Hepatocyte (in vitro differentiated cells): Measurements from ENCODE around the gene FAM241B. TPM values are rescaled to one million over a fixed set of nuclear protein-coding genes. Genes with fewer than 3 reads are reported as not detected.

Experiments used
- DNase-seq: peaks from one replicate; pipeline ENCODE4 v3.0.0-alpha.2; 2016; ENCODE audit warnings: low spot score
- H2AFZ ChIP-seq: fragments of 200-600 bp; sonication (generic); 2 replicates; pipeline ENCODE4 v1.6.0; 2016; ENCODE audit warnings: antibody characterized with exemption, mild to moderate bottlenecking
- H3K27ac ChIP-seq: fragments of 200-600 bp; sonication (generic); 2 replicates; pipeline ENCODE4 v1.5.1; 2016; ENCODE audit warnings: mild to moderate bottlenecking
- H3K27me3 ChIP-seq: fragments of 200-600 bp; sonication (generic); 2 replicates; pipeline ENCODE4 v1.6.1; 2016
- H3K36me3 ChIP-seq: fragments of 200-600 bp; sonication (generic); replicated peaks from 2 replicates; pipeline ENCODE4 v1.5.1; 2016; ENCODE audit warnings: low read depth; ENCODE audit not compliant: insufficient read depth
- H3K4me1 ChIP-seq: fragments of 200-600 bp; sonication (generic); 2 replicates; pipeline ENCODE4 v1.5.1; 2016; ENCODE audit warnings: mild to moderate bottlenecking, moderate library complexity; ENCODE audit not compliant: insufficient read depth
- H3K4me2 ChIP-seq: fragments of 200-600 bp; sonication (generic); 2 replicates; pipeline ENCODE4 v1.6.0; 2016
- H3K4me3 ChIP-seq: fragments of 200-600 bp; sonication (generic); 2 replicates; pipeline ENCODE4 v1.5.1; 2016; ENCODE audit warnings: mild to moderate bottlenecking
- H3K79me2 ChIP-seq: fragments of 200-600 bp; sonication (generic); 2 replicates; pipeline ENCODE4 v1.6.0; 2017; ENCODE audit warnings: mild to moderate bottlenecking
- H3K9me2 ChIP-seq: fragments of 200-600 bp; sonication (generic); replicated peaks from 2 replicates; pipeline ENCODE4 v1.6.0; 2017; ENCODE audit warnings: mild to moderate bottlenecking; ENCODE audit not compliant: insufficient read depth
- H3K9me3 ChIP-seq: fragments of 200-600 bp; sonication (generic); 2 replicates; pipeline ENCODE4 v1.5.1; 2016; ENCODE audit warnings: low read depth, mild to moderate bottlenecking
- H4K20me1 ChIP-seq: fragments of 200-600 bp; sonication (generic); 2 replicates; pipeline ENCODE4 v1.6.0; 2016; ENCODE audit warnings: mild to moderate bottlenecking; ENCODE audit not compliant: insufficient read depth, poor library complexity, severe bottlenecking
- EZH2 ChIP-seq: fragments of 200-600 bp; sonication (generic); IDR thresholded peaks from 2 replicates; pipeline ENCODE4 v1.6.1; 2016; ENCODE audit warnings: antibody characterized with exemption, mild to moderate bottlenecking, borderline replicate concordance
- EZH2phosphoT487 ChIP-seq: fragments of 200-600 bp; sonication (generic); IDR thresholded peaks from one replicate; pipeline ENCODE4 v1.6.1; 2018; ENCODE audit warnings: antibody characterized with exemption, mild to moderate bottlenecking, low read depth, moderate library complexity; ENCODE audit not compliant: unreplicated experiment, severe bottlenecking
- WGBS: methylation state at CpG from one replicate; pipeline ENCODE4 v1.1.6; 2016; ENCODE audit warnings: low lambda C conversion rate; ENCODE audit errors: missing lambda C conversion rate; 5-methylcytosine and 5-hydroxymethylcytosine counted together
- polyA plus RNA-seq: library from polyadenylated mRNA; unstranded; fragments of >200 nt; fragmentation: Nextera tagmentation; extraction: Ambion mirVana; gene quantifications from 2 replicates; pipeline ENCODE4 v1.2.1, GENCODE V29; 2016
- total RNA-seq: library from RNA; depleted of rRNA; stranded (reverse); fragments of >200 nt; gene quantifications from 2 replicates; pipeline ENCODE4 v1.2.3, GENCODE V29; 2014
- TF ChIP-seq, protein P1 (sequence below): fragments of 200-600 bp; sonication (generic); IDR thresholded peaks from 2 replicates; pipeline ENCODE4 v1.5.1; 2016; ENCODE audit warnings: antibody characterized with exemption, mild to moderate bottlenecking; ENCODE audit not compliant: poor library complexity

FAM241B gene
- total and polyA plus RNA-seq, 2 experiments from 2014 or later: 3.7 to 13.7 TPM

DNA sequence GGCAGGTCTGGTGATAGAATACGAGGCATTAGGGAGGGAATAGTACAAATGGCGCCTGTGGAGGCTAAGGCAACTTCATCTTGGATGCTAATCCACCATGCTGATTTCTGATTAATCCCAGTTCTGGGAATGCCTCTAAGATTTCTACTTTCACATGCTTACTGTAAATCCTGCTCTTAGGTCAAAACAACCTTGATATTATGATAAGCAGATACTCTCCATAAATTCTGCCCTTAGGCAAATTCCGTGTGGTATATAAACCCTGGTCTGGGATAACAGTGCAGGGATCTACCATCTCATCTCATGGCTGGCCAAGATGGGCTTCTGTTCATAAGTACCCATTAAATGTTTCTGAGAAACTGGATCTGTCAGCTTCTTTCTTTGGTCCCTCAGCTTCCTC lies 45.4 kb upstream of the FAM241B start:
- no peak for TF ChIP-seq EZH2phosphoT487
- Histone ChIP-seq H3K27me3 (peaks cover 43% of the 10 kb centered on the region), H3K36me3 (no peaks in the 10 kb centered on the region), H3K27ac (no peak overlapping the region), H3K4me2 (no peak overlapping the region), H4K20me1 (no peaks in the 10 kb centered on the region), H3K4me1 (no peaks in the 10 kb centered on the region), H3K9me2 (no peaks in the 10 kb centered on the region), H3K9me3 (no peaks in the 10 kb centered on the region), H2AFZ (no peak overlapping the region), H3K79me2 (no peaks in the 10 kb centered on the region), H3K4me3 (no peak overlapping the region)
- DNase-seq: no peak
- 77% methylated on average over 3 of the region's 3 CpGs for WGBS

DNA sequence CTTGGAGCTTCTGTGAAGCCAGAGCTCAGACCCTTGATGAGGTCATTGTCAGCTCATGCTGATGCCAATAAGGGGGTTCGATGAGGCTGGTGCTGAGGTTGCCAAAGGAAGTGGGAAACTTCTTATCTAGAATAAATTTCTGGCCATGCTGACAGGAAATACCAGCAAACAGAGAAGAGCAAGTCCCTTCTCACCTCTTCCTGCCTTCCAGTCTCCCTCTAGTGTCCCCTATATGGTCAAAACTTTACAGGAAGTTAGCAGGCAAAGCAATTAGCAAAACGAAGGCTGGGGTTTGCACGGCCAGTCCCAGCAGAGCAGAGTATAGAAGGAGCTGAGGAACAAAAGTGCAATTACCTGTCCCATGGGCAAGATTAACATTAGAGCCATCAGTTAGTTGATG lies 41.7 kb upstream of the FAM241B start:
- H4K20me1 ChIP-seq: no peaks in the 10 kb centered on the region
- TF ChIP-seq EZH2 (no peak), EZH2phosphoT487 (no peak)
- TF ChIP-seq, protein P1, sequence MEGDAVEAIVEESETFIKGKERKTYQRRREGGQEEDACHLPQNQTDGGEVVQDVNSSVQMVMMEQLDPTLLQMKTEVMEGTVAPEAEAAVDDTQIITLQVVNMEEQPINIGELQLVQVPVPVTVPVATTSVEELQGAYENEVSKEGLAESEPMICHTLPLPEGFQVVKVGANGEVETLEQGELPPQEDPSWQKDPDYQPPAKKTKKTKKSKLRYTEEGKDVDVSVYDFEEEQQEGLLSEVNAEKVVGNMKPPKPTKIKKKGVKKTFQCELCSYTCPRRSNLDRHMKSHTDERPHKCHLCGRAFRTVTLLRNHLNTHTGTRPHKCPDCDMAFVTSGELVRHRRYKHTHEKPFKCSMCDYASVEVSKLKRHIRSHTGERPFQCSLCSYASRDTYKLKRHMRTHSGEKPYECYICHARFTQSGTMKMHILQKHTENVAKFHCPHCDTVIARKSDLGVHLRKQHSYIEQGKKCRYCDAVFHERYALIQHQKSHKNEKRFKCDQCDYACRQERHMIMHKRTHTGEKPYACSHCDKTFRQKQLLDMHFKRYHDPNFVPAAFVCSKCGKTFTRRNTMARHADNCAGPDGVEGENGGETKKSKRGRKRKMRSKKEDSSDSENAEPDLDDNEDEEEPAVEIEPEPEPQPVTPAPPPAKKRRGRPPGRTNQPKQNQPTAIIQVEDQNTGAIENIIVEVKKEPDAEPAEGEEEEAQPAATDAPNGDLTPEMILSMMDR: no peak
- DNase-seq: no peak
- WGBS: 30% methylated on average over 3 of the region's 3 CpGs
- no peaks in the 10 kb centered on the region for H3K4me1 ChIP-seq
- no peak overlapping the region for H3K27ac ChIP-seq
- no peaks in the 10 kb centered on the region for H3K9me3 ChIP-seq
- H3K4me2 ChIP-seq: no peak overlapping the region
- no peaks in the 10 kb centered on the region for H3K79me2 ChIP-seq
- H2AFZ ChIP-seq: no peak overlapping the region
- H3K36me3 ChIP-seq: no peaks in the 10 kb centered on the region
- H3K9me2 ChIP-seq: no peaks in the 10 kb centered on the region
- H3K4me3 ChIP-seq: no peak overlapping the region
- H3K27me3 ChIP-seq: peaks cover 19% of the 10 kb centered on the region

DNA sequence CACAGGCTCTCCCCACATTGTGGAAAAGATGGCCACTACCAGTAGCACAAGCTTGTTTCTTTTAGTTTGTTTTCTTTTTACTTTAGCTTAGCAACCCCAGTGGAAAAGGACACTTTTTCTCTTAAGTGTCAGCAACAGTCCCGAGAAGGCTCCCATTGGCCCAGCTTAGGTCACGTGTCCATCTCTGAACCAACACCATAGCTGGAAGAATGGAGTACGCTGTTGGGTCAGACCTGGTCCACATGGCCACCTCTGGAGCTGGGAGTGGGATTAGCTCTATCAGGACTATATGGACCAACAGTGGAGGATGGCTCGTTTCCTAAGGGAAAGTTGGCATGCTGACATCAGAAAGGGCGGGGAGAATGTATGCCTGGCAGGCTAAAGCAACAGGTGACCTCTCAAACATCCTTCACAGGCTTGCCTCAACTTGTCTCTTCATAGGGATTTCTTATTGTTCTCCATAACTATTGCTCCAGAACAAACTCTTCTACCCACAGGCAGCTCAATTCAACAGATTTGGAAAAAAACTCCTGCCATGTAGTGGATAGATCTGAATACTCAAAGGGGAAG lies 29.2 kb upstream of the FAM241B start:
- no peaks in the 10 kb centered on the region for H3K36me3 ChIP-seq
- H3K4me1 ChIP-seq: no peaks in the 10 kb centered on the region
- WGBS: 76% methylated on average over 5 of the region's 5 CpGs
- H4K20me1 ChIP-seq: no peaks in the 10 kb centered on the region
- H3K4me2 ChIP-seq: no peak overlapping the region
- H3K9me2 ChIP-seq: no peaks in the 10 kb centered on the region
- no peaks in the 10 kb centered on the region for H3K79me2 ChIP-seq
- H2AFZ ChIP-seq: no peak overlapping the region
- no peak overlapping the region for H3K27ac ChIP-seq
- H3K4me3 ChIP-seq: no peak overlapping the region
- no peaks in the 10 kb centered on the region for H3K9me3 ChIP-seq
- peaks cover 5% of the 10 kb centered on the region for H3K27me3 ChIP-seq
- DNase-seq: no peak
- TF ChIP-seq EZH2 (no peak), EZH2phosphoT487 (no peak)
- TF ChIP-seq, protein P1: no peak

DNA sequence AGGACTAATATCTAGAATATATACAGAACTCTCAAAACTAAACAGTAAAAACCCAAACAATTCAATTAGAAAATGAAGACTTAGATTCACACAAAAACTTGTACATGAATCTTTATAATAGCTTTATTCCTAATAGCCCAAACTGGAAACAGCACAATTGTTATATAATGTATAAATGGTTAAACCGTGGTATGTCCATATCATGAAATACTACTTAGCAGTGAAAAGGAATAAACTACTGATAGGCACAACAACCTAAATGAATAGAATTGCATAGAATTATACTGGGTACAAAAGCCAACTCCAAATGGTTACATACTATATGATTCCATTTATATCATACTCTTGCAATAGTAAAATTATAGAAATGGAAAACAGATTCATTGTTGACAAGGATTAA lies 21.0 kb upstream of the FAM241B start:
- Histone ChIP-seq H3K36me3 (no peaks in the 10 kb centered on the region), H3K4me3 (no peak overlapping the region), H3K4me1 (no peaks in the 10 kb centered on the region), H3K27ac (no peak overlapping the region), H3K9me3 (no peaks in the 10 kb centered on the region), H2AFZ (no peak overlapping the region), H3K79me2 (no peaks in the 10 kb centered on the region), H4K20me1 (no peaks in the 10 kb centered on the region), H3K9me2 (no peaks in the 10 kb centered on the region), H3K4me2 (no peak overlapping the region), H3K27me3 (no peaks in the 10 kb centered on the region)
- TF ChIP-seq EZH2phosphoT487 (no peak), EZH2 (no peak)
- WGBS: 90% methylated on average over 1 of the region's 1 CpG
- no peak for DNase-seq
